GM21423 (cell line): Measurements from ENCODE around the gene PLCL2.
"Not testable (repeated sequence)": the region's sequence is repeated elsewhere in the genome, so short reads cannot be mapped to it uniquely, and the experiment has no call there.

ENCODE experiments used
- ATAC-seq: cut with Tn5 transposase; IDR thresholded peaks from one replicate; pipeline ENCODE4 v1.9.1; 2021; ENCODE audit warnings: mild to moderate bottlenecking, moderate library complexity; ENCODE audit not compliant: unreplicated experiment

The PLCL2 gene

GRCh38 chr3:17111586-17111985 lies 226.8 kb downstream of the PLCL2 start:
- no peak for ATAC-seq

GRCh38 chr3:17115186-17115585 lies 230.4 kb downstream of the PLCL2 start:
- ATAC-seq: no peak

- ATAC-seq: no peak
Measured at GRCh38 chr3:17116007-17116600, 231.3 kb downstream of the PLCL2 start.

DNA sequence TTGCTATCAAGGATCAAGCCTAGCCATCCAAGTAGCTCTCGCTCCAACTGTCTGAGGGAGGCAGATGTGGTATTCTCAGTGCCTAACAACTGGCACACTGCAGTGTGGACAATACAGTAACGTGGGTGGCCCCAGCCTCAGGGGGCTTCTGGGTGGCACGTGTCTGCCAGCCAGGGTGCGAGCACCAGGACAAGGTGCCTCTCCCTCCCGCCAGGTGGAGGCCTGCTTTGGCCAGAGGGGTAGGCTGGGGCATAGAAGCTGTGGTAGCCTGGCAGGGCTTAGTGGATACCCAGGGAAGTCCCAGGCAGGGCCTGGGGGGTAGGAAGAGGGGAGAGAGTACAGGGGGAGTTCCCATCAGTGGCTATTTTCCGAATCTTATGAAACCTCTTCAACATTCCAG lies 234.0 kb downstream of the PLCL2 start:
- ATAC-seq: no peak

DNA sequence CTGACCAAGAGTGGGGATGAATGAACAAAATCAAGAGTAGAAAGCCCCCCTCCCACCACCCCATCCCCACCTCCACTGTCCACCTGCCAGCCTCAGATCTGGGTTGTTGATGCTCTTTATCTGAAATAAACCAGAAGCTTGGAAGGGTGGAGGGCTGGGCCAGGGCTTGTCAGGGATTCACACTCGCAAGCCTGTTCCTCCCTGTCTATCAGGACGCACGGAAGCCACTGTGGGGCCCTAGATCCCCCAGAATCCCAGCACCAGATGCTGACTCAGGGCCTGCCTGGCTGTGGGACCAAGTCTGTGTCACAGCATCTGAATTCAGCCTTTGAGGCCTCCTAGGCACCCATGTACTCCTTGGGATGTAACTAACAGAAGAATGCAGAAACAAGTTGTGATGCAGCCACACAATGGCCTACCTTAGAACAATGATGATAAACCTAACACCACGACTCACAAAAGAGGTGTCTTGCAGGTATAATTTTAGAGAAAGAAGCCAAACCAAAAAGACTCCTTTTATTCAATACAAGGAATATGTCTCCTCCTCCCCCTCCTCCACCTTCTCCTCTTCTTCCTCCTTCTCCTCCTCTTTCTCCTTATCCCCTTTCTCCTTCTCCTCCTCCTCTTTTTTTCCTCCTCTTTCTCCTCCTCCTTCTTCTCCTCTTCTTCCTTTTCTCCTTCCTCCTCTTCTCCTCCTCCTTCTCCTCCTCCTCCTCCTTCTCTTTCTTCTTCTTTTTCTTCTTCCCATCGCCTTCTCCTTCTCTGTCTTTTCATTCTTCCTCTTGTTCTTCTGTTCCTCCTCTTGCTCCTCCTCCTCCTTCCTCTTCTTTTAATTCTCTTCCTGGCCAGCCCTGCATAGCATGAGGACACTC lies 234.7 kb downstream of the PLCL2 start:
- ATAC-seq: no peak

GRCh38 chr3:17120115-17120514 lies 235.4 kb downstream of the PLCL2 start:
- no peak for ATAC-seq

DNA sequence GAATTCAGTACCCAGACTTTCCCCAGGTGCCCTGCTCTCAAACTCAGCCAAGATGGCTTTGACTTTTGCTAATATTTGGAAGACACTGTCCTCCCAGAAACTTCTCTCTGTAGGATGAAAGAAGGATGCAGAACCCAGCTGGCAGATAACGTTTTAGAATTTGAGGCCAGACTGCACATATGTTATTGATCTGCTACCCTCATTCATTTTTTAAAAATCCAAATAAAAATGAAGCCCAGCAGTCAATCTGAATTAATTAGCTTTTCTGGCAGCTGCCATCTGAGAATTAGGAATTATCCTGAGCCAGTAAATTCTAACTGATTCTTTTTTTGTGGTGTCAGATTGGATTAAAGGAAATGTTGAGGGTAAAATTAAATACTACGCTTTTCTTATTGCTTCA lies 236.6 kb downstream of the PLCL2 start:
- no peak for ATAC-seq

GRCh38 chr3:17122758-17123157 lies 238.0 kb downstream of the PLCL2 start:
- ATAC-seq: no peak

DNA sequence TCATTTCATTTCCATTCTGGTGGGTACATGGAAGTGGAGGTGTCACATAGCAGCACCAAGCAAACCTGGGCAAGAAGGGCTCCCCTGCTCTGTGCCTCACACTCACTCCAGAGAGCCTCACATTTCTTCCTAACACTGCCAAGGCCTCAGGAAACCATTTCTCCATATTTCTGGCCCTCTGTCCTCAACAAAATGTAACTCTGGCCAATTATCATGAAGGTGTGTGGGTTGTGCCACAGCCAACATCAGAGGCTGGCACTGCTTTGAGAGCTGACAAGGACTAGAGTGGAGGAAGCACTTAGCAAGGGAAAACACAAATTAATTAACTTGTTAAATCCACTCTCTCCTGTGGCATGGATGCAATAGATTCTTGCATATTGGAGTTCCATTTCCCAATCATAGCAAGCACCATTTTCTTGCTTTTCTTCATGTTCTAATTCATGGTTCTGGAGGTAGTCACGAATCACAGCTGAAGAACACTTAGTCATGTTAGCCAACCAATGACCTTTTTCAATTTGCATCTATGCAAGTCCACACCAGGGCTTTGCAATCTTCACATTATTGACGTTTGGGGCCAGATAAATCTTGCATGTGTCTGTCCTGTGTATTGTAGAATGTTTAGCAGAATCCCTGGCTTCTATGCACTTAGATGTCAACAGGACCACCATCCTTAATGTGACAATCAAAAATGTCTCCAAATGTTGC lies 241.1 kb downstream of the PLCL2 start:
- ATAC-seq: no peak

GRCh38 chr3:17128671-17129070 lies 243.9 kb downstream of the PLCL2 start:
- ATAC-seq: not testable (repeated sequence)

GRCh38 chr3:17129556-17129955 lies 244.8 kb downstream of the PLCL2 start:
- no peak for ATAC-seq

DNA sequence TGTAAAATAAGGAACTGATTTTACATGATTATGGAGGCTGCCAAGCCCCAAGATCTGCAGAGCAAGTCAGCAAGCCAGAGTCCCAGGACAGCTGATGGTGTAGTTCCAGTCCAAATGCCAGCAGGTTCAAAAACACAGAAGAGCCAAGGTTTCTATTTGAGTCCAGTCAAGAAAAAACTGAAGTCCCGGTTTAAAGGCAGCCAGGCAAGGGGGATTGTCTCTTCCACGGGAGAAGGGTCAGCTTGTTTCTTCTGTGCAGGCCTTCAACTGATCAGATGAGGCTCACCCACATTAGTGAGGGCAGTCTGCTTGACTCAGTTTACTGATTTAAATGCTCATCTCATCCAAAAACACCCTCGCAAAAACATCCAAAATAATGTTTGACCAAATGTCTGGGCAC lies 246.2 kb downstream of the PLCL2 start:
- no peak for ATAC-seq

GRCh38 chr3:17132286-17133115 lies 247.7 kb downstream of the PLCL2 start:
- no peak for ATAC-seq

- ATAC-seq: no peak
Measured at GRCh38 chr3:17133632-17134545, 249.1 kb downstream of the PLCL2 start.

- no peak for ATAC-seq
Measured at GRCh38 chr3:17135696-17136095, 250.9 kb downstream of the PLCL2 start.

DNA sequence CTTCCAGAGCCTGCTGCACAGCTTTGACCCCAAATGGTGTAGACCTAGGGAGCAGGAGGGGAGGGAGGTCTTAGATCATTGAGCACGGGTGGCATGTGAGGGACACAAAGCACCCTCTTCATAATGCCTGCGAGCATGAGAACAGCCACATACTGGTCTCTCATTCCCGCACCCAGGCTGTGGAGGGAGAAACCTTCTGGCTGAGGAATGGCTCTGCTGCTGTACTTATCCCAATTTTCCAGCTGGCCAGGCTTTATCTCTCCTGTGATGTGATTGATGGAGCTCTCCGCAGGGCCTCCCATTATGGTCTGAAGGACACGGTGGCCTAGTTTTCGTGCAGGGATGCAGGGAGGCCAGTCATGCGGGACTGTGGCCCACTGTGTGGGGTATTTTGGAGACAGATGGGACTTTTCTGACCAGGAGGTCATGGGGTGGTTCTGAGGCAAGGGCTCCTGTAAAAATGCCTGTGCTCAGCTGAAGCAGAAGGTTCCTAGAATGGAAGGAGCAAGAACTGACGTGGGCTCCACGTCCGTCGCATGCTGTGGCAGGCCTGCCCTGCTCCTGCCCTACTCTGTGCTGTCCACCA lies 251.5 kb downstream of the PLCL2 start:
- no peak for ATAC-seq

- ATAC-seq: no peak
Measured at GRCh38 chr3:17137321-17137826, 252.6 kb downstream of the PLCL2 start.

DNA sequence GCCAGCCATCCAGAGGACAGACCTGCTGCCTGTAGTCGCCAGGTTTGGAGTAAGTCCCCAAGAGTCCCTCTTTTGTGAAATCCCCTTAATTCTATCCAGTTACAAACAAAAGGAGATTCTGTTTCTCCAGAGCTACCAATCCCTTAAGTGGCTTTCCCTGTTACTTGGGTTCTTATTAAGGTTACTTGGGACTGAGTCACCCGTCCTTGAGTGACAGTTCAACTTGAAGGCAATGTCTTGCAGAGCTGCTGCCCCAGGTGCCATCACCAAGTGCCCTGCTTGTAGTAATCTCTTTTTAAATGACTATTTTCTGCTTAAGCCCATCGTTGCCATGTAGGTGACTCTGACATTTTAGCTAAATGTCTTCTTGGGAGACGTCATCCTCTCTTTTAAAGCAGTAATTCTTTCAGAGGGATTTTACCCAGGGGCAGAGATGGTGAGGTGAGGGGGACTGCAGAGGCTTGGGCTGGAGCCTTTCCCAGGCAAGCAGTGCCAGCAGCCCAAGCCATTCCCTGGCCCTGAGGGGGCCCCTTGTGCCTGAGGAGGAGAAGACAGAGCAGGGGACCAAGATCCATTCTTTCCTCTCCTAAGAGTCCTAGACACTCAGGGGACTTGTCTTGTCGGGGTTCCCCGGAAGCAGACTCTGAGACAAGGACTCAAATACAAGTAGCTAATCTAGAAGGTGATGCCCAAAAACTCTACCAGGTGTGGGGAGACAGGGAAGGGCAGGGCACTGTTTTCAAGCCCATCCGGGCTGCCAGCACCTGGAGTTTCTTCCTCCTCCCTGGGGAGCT lies 253.7 kb downstream of the PLCL2 start:
- no peak for ATAC-seq
